Activated T-cell treated with anti-CD3 and anti-CD28 coated beads for 1 hour (primary cell): ENCODE measurements around the gene MRTFB.
A peak's percentile ranks its signal among the peaks of the same experiment; 100 is the strongest.

Experiments used
- DNase-seq: peaks from one replicate; pipeline ENCODE4 v3.0.0-alpha.2; 2020; ENCODE audit warnings: low read depth

Gene MRTFB

DNA sequence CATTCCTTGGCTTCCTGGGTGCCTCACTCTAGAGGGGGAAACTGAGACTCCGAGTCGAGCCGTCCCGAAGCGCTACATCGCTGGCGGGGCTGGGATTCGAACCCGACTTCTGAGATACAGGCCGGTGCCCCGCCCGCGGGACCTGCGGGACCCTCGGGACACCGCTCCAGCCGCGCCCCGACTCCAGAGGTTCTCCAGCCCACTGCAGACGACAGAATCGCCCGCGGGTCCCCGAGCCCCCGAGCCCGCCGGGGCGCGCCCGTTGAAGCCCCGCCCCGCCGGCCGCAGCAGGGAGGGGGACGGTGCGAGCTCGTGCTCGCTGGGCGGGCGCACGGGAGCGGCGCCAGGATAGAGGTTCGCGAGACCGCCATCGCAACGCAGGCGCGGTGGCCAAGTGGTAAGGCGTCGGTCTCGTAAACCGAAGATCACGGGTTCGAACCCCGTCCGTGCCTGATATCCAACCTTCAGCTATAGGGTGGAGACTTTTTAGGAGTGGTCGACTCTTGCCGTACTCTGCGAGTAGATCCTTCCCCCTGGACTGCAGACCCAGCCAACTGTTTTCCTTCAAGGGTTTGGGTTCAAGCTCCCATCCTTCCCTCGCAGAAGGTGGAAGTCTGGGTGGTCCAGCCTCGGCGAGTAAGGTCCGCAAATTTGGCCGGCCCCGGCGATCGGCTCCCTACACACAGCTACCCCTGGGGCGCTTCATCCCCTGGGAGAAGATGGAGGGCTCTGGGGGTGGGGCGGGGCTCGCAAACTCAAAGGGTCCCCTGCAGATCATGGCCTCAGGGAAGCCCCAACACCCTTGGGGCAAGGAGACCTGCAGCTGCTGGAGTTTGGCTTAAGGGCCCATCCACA is 214.6 kb downstream of the MRTFB start:
- DNase-seq, result peak; percentile 94

DNA sequence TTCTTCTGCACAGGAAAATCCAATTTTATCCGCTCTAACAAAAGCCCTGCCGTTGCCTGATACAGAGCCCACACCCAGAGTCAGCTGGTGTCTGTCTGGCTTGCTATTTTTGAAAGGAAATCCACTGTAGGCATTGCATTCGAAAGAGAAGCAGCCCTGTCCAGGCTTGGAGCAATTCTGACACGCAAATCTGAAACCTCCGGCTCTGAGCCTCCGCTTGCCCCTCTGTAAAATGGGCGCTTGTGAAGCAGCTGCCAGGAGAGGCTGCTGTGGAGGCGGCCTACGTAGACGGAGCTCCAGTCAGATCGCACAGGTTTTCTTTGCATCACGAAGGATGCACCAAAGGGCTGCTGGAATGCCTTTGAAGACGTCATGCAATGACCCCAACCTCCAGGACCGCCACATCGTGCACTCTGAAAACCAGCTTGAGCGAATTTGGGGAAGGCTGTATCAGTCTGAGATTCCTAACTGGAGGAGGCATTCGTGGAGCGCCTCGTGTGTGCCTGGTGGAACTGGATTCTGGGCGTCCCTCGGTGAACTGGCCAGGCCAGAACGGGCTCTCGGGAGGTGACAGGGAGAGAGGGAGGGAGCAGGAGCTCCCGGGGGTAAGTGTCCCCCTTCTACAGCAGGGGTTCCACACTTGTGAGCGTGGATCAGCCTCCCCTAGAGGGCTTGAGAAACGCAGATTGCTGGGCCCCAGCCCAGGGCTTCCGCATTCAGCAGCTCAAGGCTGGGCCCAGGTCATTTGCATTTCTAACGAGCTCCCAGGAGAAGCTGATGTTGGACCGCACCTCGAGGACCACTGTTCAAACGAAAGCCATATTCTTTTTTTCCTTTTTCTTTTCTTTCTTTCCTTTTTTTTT is 215.5 kb downstream of the MRTFB start:
- no peak for DNase-seq

DNA sequence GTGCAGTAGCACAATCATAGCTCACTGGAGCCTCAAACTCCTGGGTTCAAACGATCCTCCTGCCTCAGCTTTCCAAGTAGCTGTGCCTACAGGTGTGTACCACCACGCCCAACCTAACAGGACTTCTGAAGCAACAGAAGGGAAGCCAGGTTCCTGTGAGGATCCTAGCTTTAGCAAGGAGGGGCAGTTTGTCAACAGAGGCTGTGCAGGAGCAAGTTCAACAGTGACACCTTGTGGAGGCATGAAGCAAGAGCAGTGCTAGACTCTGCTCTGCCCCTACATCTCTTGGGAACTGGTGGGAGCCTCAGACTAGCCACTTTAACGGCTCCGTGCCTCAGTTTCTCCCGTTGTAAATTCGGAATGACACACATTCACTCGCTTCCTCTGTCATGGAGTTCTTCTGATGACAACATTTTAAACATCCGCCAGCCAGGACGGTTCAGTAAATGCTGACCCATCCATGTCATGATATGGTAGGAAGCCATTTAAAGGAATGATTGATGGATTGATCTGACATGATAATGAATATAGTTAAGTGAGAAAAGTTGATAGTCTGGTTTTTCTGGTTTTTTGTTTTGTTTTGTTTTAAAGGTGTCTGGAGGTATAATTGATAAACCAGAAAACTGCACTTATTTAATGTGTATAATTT is 218.7 kb downstream of the MRTFB start:
- DNase-seq, result no peak

DNA sequence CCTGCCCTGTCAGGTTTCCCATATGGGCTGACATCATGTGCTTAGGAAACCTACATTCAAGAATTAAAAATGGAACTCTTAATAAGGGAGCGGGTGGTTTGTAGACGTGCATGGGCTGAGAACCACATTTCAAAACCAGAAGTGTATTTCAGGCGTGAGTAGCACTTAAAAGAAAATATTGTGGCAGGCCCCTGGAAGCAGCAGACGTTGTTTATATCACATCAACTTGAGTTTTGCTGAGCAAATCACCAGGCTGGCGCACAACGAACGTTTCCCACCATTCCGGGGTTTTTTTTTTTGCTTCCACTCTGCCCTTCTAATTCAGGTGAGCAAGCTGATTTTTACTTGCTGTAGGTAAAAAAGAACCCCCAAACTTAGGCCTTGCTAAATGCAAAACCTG is 220.2 kb downstream of the MRTFB start:
- no peak for DNase-seq

DNA sequence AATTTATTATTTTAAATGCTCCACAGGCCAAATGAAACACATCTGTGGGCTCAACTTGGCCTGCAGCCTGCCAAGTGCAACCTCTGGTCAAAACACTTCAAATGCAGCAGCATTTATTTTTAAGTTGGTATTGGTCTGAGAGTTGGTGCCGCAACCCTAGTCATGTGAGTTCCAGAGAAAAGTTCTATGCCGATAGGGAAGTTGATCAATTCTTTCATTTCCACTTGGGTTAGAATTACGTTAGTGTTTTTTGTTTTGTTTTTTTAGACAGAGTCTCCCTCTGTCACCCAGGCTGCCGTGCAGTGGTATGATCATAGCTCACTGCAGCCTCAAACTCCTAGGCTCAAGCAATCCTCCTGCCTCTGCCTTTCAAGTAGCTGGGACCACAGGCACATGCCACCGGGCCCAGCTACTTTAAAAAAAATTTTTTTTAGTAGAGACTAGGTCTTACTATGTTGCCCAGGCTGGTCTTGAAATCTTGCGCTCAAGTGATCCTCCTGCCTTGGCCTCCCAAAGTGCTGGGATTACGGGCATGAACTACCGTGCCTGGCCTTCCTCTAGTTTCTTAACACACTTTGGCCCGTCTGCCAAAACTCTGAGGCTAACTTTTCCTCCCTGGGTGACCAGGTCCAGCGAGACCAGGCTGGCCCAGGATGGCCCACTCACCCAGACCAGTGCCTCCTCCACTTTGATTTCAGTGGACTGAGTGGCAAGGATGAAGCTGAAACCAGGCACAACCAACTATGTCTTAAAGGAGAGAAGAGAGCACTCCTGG is 221.1 kb downstream of the MRTFB start:
- DNase-seq, result no peak

DNA sequence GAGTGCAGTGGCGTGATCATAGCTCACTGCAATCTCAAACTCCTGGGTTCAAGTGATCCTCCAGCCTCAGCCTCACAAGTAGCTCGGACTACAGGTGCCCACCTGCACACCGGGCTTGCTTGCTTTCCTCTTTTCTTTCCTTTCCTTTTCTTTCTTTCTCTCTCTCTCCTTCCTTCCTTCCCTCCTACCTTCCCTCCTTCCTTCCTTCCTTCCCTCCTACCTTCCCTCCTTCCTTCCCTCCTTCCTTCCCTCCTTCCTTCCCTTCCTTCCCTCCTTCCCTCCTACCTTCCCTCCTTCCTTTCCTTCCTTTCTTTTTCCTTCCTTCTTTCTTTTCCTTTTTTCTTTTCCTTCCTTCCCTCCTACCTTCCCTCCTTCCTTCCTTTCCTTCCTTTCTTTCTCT is 225.5 kb downstream of the MRTFB start:
- DNase-seq, result no peak

DNA sequence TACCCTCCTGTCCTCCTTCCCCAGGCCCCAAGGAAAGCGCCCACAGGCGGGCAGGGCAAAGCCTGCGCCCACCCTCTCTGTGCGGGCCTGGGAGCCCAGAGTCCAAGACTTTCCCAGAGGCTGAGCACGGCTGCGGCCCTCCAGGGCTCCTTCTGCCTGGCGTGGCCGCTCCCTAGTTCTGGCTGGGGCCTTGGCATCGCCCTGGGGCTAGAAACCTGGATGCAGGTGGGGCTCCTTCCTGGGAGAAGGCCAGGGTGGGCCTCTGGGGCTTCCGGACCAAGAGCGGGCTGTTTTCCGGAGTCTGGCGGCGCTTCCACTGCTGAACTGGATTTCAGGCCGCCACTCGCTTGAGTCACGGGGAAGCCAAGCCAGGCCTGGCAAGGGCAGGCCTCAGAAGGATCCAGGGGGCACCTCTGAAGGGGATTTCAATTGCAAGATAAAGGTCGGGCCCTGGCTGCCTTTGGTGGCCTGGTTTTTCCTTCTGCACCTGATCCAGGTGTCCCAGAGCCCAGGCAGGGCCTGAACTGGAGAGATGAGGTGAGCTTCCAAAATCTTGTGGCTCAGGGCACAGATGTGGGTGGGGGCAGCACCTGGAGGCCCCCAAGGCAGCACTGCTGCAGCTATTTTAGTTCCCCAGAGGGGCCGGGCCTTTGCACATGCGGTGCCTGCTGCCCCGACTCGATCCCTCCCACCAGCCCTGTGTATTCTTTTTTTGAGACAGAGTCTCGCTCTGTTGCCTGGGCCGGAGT is 227.4 kb downstream of the MRTFB start:
- DNase-seq, result no peak

DNA sequence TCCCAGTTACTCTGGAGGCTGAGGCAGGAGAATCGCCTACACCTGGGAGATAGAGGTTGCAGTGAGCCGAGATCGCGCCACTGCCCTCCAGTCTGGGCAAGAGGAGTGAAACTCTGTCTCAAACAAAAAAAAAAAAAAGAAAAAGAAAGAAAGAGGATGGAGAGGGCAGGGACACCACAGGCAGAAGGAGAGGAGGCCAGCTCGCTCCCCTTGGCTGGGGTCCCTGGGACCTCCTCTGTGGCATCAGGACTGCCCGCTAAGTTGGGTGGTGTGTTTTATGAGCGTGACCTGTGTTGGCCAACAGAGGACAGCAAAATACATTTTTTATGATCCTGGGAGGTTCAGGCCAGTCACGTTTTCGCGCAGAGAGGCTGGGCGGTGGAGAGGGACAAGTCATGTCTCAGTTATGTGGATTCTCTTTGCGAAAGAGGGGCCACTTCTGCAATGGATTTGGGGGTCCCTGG is 229.6 kb downstream of the MRTFB start:
- DNase-seq, result peak; percentile 9

DNA sequence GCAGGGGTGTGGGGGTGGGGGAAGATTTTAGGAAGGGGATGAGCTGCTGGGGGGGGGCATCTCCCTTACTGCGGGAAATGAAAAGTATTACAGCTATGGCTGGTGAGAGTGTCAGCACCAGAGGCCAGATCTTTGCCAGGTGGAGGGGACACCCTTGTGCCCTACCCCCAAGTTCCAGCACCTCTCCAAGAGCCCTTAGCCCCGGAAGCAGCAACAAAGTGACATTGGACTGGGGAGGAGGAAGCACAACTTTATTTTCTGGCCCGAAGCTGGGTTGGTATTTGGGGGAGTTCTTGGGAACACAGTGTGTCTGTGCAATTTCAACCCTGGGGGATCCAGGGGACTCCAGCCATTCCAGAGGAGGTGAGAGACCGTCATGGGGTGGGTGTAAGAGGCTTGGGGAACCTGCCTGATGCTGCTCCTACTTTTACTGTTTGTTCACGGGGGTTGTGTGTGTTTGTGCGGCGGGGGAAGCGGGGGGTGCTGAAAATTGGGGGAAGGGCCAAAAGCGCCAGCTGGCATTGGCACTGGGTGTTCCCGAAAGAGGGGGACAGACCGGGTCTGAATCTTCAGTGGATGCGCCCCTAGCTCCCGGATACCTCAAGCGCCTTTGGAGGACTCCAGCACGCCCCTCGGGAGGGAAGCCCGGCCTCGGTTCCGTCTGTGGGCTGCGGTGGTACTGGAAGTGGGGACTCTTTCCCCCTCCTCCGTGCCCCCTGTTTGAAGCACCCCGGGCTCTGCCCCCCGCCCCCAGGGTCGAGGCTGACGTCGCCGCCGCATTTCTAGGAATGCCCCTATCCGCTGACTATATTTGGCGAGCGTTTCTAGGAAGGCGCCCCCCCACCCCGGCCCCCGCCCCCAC is 230.3 kb downstream of the MRTFB start:
- no peak for DNase-seq

DNA sequence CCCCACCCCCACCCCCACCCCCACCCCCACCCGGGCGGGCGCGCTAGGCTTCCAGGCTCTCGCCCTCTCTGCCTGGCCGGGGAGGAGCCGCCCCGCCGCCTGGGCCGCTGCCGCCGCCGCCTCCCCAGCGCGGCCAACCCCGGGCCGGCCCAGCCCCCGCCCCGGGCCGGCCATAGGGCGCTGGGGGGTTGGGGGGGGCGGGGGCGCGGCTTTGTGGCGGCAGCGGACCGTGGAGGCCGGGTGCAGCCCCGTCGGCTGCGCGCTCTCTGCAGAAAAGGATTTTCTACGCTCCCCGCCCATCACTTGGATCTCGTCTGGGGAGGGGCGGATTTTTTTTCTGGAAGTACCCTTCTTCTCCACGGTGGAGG is 230.9 kb downstream of the MRTFB start:
- no peak for DNase-seq

DNA sequence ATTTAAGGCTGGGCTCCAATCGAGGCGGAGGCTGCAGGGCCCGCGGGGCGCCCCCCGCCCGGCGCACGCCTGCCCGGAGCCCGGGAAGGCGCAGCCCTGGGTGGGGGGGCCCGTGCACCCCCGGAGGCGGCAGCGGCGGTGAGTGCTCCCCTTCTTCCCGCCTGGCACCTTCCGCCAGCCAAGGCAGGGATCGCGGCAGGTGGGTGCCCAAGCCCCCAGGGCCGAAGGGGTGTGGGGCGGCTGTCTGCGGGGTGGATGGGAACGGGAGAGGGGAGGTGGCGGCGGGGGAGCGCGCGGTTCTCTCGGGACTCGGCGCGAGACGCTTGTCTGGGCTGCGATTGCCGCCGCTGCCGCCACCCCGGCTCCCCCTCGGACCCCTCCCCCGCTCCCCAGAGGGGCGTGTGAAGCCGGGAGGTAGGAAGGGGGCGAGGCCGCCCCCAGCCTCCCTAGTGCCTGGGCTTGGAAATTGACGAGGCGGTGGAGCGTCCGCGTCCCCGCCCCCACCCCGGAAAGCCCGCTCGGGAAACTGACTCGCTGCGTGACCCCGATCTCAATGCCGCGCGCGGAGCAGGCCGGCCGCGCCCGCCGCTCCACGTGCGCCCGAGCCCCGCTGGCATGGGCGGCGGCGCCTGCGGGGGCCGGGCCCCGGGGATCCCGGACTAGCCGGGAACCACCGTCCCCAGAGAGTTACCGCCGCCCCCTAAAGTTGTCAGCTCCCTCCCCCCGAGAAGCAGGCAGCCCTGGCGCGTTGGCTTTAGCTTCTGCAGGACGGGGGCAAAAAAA is 231.5 kb downstream of the MRTFB start:
- no peak for DNase-seq

DNA sequence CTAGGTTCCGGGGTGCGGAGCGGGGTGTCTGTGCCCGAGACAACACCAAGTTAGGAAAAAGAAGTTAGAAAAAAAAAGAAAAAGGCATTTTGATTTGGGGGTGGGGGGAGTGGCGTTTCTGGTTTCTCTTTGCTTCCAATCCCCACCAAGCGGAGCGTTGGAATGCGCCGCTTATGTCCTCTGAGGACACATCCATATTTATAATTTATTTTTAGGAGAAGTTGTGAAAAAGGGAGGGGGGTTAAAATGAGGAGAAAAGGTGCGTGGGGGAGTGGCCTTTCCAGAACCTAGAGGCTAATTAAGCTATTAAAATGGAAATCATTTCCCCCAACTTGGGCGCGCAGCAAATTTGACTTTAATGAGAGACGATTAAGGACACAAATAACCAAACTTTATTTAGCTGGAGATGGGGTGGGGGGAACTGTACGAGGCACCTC is 232.1 kb downstream of the MRTFB start:
- no peak for DNase-seq

DNA sequence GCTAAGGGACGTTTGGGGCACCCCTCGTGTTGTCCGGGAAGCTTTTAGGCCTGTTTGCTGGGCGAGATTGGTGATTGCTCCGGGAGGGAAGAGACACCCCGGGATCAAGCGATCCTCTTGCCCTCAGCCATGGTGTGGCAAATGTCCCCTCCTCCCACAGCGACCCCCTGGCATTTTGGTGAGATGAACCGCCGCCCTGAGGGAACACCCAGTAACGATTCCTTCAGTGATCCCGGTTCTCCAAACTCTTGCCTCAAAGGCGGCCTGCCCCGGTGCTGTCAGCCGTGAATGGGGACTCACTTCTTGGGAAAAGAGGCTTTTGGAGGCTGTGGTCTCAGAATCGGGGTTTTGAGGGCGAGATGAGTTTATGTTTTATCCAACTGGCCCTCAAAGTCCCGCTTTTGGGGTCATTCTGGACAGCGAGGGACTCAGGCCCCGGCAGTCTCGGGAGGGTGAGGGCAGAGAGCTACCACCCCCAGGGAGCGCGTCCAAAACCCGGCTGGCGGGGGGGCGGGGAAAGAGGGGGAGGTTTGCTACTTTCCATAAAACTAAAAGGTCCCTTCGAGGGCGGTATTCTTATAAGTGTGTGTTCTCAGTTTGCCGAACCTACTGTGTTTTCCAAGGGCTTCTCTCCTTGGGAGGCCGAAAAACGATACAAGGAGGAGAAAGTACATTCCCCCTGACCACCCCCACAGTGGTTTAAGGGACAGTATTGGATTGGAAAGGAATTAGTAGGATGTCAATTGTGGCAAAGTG is 232.7 kb downstream of the MRTFB start:
- DNase-seq, result no peak

DNA sequence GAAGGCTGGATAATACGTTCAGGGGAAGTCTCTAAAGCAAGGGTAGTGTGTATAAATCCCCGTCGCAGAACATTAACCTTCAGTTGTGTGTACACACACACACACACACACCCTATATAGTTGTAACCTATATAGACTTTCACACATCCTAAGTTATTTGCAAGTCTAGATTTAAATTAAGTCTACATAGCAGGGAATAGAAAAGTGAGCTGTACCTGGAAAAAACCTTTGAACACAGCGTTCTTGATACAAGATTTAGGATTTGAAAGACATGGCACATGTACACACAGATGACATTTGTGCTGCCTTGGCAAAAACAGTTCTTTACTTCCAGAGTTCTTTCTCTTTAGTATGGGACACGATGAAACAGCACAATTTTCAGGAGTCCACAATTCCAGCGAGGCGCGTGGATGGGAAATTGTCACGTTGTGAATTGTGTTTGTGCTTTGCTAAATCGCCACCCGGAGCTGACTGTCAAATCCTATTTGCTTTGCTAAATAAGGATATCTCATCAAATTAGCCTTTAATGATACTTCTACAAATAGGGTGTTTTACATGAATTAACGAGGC is 233.9 kb downstream of the MRTFB start:
- DNase-seq, result no peak

DNA sequence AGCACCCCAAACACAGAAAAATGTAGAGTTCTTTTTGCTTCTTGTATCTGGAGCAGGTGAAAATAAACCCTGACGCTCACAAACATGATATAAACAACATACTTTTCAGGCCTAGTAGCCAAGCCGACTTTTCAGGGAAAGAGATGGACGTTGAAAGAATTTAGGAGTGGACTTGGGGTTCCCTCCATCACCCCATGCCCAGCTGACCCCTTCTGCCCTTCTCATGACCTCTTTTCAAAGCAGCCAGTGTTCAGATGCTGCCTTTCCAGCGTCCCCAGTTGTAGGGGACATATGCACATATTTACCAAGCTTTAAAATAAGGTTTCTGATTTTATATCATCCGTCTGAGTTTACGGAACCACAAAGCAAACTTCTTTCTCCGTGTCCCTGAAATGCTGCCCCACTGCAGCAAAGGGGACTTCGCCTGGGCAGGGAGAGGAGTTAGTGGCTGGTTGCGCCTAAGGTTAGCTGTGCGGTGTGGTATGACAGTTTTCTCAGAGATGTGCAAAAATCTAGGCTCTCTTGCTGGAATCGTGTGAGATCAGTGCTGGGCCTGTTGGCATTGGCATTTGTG is 235.5 kb downstream of the MRTFB start:
- DNase-seq, result no peak

DNA sequence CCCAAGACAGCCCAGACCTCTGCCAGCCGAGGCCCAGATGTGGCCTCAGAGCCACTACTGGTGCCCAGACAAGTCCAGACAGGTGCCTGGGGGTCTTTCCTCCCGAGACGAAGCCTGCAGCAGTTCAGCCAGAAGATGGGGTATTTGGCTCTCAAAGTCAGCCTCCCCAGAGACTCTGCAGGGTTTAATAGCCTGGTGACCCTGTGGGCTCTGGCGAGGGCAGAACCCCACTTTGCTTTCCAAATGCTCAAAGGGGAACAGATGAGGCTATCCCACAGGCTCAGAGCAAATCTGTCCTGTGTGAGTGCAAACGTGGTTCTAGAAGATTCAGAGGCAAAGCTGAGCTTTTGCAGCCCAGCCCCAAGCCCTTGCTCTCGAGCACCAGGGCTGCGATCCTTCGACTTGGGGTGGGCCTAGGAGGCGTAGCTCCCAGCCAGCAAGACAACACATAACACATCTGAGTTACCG is 236.0 kb downstream of the MRTFB start:
- DNase-seq, result no peak

DNA sequence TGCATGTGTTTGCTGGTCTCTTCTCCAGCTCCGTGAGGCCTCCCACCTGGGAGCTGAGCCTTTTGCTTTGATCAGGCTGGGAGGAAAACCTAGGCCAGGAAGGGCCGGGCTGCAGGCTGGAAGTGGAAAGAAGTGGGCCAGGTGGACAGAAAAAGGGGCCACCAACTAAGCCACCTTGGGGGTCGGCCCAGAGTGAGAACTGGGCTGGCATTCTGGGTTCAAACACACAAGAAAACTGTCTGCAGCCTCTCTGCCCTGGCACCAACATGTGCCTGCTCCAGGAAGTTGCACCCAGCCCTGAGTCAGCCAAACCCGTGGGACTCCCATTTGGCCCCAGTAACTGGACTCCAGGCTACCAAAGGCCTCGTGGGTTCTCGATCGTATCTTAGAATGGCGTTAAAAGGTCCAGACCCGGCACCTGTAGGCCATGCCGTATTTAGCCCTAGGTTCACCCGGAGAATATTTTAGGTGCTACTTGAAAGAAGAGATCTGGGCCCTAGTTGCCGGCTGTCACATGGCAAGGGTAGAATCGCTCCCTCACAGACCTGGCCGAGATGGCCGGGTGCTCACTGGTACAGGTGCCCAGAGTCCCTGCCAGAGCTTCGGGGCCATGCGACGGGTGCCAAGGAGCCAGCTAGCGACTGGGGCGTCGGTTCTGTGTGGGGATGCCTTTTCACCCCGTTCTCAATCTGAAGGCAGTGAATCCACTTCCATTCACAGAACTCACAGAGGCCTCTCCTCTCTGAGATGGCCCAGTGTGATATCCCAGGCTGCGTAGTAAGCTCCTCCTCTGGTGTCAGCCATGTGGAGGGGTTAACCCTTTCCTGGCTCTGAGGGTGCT is 236.6 kb downstream of the MRTFB start:
- no peak for DNase-seq
